Right lobe of liver (tissue), 6 donors: ENCODE data around the gene PCNX3. TPM values are rescaled to one million over a fixed set of nuclear protein-coding genes. Genes with fewer than 3 reads are reported as not detected.

Experiments
- ATAC-seq, 4 donors: fragments of 200-7000 bp; cut with Tn5 transposase; one replicate each; pipeline ENCODE4 v1.9.1; 2020; ENCODE audit warnings: mild to moderate bottlenecking in 4 of 4, moderate library complexity in 4 of 4
- DNase-seq, 3 donors: peaks; one replicate each; pipeline ENCODE4 v3.0.0-alpha.2; 2020
- H3K27ac ChIP-seq, 3 donors: fragments of 200-600 bp; one replicate each; pipeline ENCODE4 v1.8.0; 2022
- H3K27me3 ChIP-seq, 2 donors: fragments of 200-600 bp; one replicate each; pipeline ENCODE4 v1.8.0; 2022
- H3K36me3 ChIP-seq, 4 donors: fragments of 200-600 bp; sonication (generic) in 1 of 4; one replicate each; pipeline versions ENCODE4 v1.5.1 to v1.8.0; 2017 to 2022; ENCODE audit warnings: control low read depth in 1 of 4
- H3K4me1 ChIP-seq, 4 donors: fragments of 200-600 bp; sonication (generic) in 1 of 4; one replicate each; pipeline versions ENCODE4 v1.5.1 to v1.8.0; 2017 to 2022; ENCODE audit warnings: control low read depth in 1 of 4
- H3K4me3 ChIP-seq, 3 donors: fragments of 200-600 bp; one replicate each; pipeline ENCODE4 v1.8.0; 2022
- H3K9me3 ChIP-seq, 4 donors: fragments of 200-600 bp; sonication (generic) in 1 of 4; one replicate each; pipeline versions ENCODE4 v1.5.1 to v1.8.0; 2017 to 2022; ENCODE audit warnings: control low read depth in 1 of 4
- POLR2A ChIP-seq: fragments of 450-650 bp; IDR thresholded peaks from one replicate; pipeline ENCODE4 v1.6.1; 2017; ENCODE audit warnings: antibody characterized with exemption, mild to moderate bottlenecking
- WGBS: methylation state at CpG from one replicate; pipeline ENCODE4 v1.1.6; 2018; ENCODE audit warnings: low coverage, low lambda C conversion rate; ENCODE audit not compliant: insufficient coverage; ENCODE audit errors: missing lambda C conversion rate; 5-methylcytosine and 5-hydroxymethylcytosine counted together
- intact Hi-C, 2 donors: fragments of 100-400 bp; cut with DNase I; formaldehyde crosslinking; loops; one replicate each; pipeline versions ENCODE4 v1.11.2 to v1.14.1; 2022
- total RNA-seq, 6 experiments: library from RNA; depleted of rRNA in 2 of 6; stranded (reverse); fragments of >200 nt in 2 of 6; fragmentation: NEBNext Ultra II Directional in 3 of 6; extraction: Animal tissue kit (Norgen Biotek cat#: 25700) in 3 of 6; gene quantifications; one replicate each; pipeline versions ENCODE4 v1.1.0 to v1.2.4, GENCODE V29; 2016 to 2023
- TF ChIP-seq, protein P1 (sequence below), 4 donors: fragments of 200-600 bp in 3 of 4; fragments of 450-650 bp in 1 of 4; IDR thresholded peaks; one replicate each; pipeline versions ENCODE4 v1.5.1 to v1.8.0; 2016 to 2022; ENCODE audit warnings: antibody characterized with exemption in 4 of 4, mild to moderate bottlenecking in 2 of 4
- donor health status: DM: no; HTN: yes; CAD: no.
- donor health status: DM: no; HTN: no; CAD: no.
- donor health status: DM: no; HTN: no; CAD: no.
- donor health status: DM: no; HTN: yes; CAD: no.
- donor health status: DM: no; HTN: yes; CAD: no.

The PCNX3 gene
- total RNA-seq, 6 experiments from 2014 or later: 11.2 to 32.9 (median 12.4) TPM

DNA sequence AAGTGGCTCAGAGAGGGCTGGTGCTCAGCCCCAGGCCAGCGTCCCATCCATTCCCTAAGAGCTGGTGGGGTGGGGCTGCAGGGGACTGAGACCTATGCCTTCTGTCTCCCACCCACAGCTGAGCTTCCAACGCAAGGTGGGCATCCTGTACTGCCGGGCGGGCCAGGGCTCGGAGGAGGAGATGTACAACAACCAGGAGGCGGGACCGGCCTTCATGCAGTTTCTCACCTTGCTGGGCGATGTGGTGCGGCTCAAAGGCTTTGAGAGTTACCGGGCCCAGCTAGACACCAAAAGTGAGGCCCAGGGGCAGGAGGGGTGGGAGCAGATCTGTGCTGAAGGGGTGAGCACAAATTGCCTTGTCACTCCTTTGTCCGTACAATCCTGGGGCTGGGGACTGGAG lies 29.3 kb downstream of the PCNX3 start:
- Histone ChIP-seq H3K27me3 (no peaks in the 10 kb centered on the region), H3K27ac (no peak overlapping the region), H3K4me3 (no peak overlapping the region), H3K36me3 (no peaks in the 10 kb centered on the region), H3K4me1 (peaks cover 0 to 18% (median 0%) of the 10 kb centered on the region in 4 donors), H3K9me3 (no peaks in the 10 kb centered on the region)
- WGBS: 90% methylated on average over 10 of the region's 11 CpGs
- DNase-seq (no peak), ATAC-seq (no peak)
- intact Hi-C loops: no loop called here
- TF ChIP-seq POLR2A: no peak

DNA sequence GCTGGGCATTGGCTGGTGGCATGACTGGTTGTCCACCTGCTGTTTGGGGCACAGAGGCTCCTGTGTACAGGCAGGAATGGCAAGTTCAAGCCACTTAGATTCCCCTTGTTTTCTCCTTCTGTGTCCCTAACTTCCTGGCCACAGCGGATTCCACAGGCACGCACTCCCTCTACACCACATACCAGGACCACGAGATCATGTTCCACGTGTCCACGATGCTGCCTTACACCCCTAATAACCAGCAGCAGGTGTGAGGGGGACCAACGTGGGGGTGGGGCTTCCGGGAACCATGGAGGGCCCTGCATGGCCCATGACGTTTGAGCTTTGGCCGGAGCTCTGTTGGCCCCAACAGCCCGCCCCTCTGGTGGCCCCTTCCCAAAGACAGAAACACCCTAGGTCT lies 30.1 kb downstream of the PCNX3 start:
- no peak for ATAC-seq
- intact Hi-C loops: no loop called here
- TF ChIP-seq, protein P1, sequence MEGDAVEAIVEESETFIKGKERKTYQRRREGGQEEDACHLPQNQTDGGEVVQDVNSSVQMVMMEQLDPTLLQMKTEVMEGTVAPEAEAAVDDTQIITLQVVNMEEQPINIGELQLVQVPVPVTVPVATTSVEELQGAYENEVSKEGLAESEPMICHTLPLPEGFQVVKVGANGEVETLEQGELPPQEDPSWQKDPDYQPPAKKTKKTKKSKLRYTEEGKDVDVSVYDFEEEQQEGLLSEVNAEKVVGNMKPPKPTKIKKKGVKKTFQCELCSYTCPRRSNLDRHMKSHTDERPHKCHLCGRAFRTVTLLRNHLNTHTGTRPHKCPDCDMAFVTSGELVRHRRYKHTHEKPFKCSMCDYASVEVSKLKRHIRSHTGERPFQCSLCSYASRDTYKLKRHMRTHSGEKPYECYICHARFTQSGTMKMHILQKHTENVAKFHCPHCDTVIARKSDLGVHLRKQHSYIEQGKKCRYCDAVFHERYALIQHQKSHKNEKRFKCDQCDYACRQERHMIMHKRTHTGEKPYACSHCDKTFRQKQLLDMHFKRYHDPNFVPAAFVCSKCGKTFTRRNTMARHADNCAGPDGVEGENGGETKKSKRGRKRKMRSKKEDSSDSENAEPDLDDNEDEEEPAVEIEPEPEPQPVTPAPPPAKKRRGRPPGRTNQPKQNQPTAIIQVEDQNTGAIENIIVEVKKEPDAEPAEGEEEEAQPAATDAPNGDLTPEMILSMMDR (IDR thresholded peaks at IDR 0.05): no peak
- TF ChIP-seq POLR2A: no peak
- 80% methylated on average over 5 of the region's 10 CpGs for WGBS
- peaks cover 0 to under 1% (median 0%) of the 10 kb centered on the region in 4 donors for H3K36me3 ChIP-seq
- H3K27ac ChIP-seq: no peak overlapping the region
- H3K4me1 ChIP-seq: peaks cover 0 to 18% (median 0%) of the 10 kb centered on the region in 4 donors
- no peaks in the 10 kb centered on the region for H3K9me3 ChIP-seq
- no peaks in the 10 kb centered on the region for H3K27me3 ChIP-seq
- H3K4me3 ChIP-seq: no peak overlapping the region
- DNase-seq: no peak

DNA sequence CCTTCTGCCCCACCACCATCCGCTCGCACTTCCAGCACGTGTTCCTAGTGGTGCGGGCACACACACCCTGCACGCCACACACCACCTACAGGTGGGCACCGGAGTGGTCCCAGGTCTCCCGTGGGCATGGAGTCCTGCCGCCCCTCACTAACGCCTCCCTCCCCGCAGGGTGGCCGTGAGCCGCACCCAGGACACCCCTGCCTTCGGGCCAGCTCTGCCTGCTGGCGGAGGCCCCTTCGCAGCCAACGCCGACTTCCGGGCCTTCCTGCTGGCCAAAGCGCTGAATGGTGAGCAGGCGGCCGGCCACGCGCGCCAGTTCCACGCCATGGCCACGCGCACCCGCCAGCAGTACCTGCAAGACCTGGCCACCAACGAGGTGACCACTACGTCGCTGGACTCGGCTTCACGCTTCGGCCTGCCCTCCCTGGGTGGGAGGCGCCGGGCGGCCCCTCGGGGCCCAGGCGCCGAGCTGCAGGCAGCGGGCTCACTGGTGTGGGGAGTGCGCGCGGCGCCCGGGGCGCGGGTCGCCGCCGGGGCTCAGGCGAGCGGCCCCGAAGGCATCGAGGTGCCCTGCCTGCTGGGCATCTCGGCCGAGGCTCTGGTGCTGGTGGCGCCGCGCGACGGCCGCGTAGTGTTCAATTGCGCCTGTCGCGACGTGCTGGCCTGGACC lies 30.8 kb downstream of the PCNX3 start:
- intact Hi-C loops: no loop called here
- Histone ChIP-seq H3K4me3 (no peak overlapping the region), H3K9me3 (no peaks in the 10 kb centered on the region), H3K36me3 (peaks cover 0 to 3% (median 0%) of the 10 kb centered on the region in 4 donors), H3K4me1 (peaks cover 0 to 25% (median 2%) of the 10 kb centered on the region in 4 donors), H3K27me3 (no peaks in the 10 kb centered on the region), H3K27ac (peak overlapping the region in 1 of 3 donors; percentile 30)
- no peak for TF ChIP-seq POLR2A
- TF ChIP-seq, protein P1 (IDR thresholded peaks at IDR 0.05): no peak
- 90% methylated on average over 16 of the region's 68 CpGs for WGBS
- ATAC-seq (no peak), DNase-seq (no peak)

DNA sequence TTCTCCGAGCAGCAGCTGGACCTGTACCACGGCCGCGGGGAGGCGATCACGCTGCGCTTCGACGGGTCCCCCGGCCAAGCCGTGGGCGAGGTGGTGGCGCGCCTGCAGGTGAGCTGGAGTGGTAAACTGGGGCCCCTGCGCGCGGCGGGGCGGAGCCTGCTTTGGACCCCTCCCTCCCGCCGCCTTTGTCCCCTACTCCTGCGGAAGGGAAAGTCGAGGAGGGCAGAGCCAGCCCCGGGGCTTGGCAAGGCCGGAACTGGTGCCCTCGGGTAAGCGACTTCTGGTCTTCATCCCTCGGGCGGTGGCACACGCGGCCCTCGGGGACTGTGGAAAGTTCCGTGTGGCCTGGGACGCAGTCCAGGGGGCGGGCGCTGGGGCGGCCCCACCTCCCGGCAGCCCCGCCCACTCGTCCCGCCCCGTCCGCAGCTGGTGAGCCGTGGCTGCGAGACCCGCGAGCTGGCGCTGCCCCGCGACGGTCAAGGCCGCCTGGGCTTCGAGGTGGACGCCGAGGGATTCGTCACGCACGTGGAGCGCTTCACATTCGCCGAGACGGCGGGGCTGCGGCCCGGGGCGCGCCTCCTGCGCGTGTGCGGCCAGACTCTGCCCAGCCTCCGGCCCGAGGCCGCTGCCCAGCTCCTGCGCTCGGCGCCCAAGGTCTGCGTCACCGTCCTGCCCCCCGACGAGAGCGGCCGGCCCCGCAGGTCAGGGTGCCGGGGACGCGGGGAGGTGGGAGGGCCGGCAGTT lies 31.6 kb downstream of the PCNX3 start:
- Histone ChIP-seq H3K36me3 (peaks cover 0 to 3% (median 0%) of the 10 kb centered on the region in 4 donors), H3K27me3 (no peaks in the 10 kb centered on the region), H3K4me3 (peak overlapping the region; percentile 44 to 59 (median 51)), H3K9me3 (no peaks in the 10 kb centered on the region), H3K4me1 (peaks cover 0 to 32% (median 6%) of the 10 kb centered on the region in 4 donors), H3K27ac (peak overlapping the region; percentile 30 to 56 (median 47))
- WGBS: 100% methylated on average over 1 of the region's 87 CpGs
- peak; percentile 82 to 84 (median 84) for DNase-seq
- intact Hi-C loops: no loop called here
- ATAC-seq: peak; percentile 70 to 82 (median 80)
- peak; percentile 22 for TF ChIP-seq POLR2A
- TF ChIP-seq, protein P1 (IDR thresholded peaks at IDR 0.05): no peak

DNA sequence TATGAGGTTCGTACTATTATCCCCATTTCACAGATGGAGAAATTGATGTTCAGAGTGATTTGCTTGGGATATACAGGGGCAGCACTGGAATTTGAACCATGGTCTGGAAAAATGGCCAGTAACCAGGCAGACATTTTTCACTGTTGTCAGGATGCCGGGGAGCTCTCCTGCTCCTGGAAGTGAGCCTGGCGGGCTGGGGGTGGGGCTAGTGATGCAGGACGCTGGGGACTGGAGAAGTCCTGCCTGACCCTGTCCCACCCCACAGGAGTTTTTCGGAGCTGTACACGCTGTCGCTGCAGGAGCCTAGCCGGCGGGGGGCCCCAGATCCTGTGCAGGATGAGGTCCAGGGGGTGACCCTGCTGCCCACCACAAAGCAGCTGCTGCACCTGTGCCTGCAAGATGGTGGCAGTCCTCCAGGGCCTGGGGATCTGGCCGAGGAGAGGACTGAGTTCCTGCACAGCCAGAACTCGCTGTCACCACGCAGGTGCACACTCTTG lies 33.5 kb downstream of the PCNX3 start:
- Histone ChIP-seq H3K27ac (no peak overlapping the region), H3K4me1 (peaks cover 0 to 45% (median 15%) of the 10 kb centered on the region in 4 donors), H3K9me3 (no peaks in the 10 kb centered on the region), H3K36me3 (peaks cover 0 to 3% (median 0%) of the 10 kb centered on the region in 4 donors), H3K4me3 (no peak overlapping the region), H3K27me3 (no peaks in the 10 kb centered on the region)
- ATAC-seq (peak in 1 of 4 donors; percentile 1), DNase-seq (peak in 2 of 3 donors; percentile 75 to 80)
- 56% methylated on average over 6 of the region's 12 CpGs for WGBS
- no peak for TF ChIP-seq POLR2A
- TF ChIP-seq, protein P1 (IDR thresholded peaks at IDR 0.05): no peak
- intact Hi-C loops: no loop called here
